Ramos (cell line): ENCODE data around the gene SP140.

Source experiments
- in situ Hi-C: fragments of 300-500 bp; cut with MboI; formaldehyde crosslinking; loops from one replicate; pipeline ENCODE4 v1.14.3; 2022; ENCODE audit warnings: low sequenced_read_pairs; ENCODE audit not compliant: unreplicated experiment

SP140 gene

GRCh38 chr2:230225486-230225885 is at the start of gene SP140:
Gene SP140, plus strand, starts transcription at chr2:230225736. Its CDS starts 109 bp downstream, at chr2:230225845.
- in situ Hi-C loops, result no loop called here

GRCh38 chr2:230176996-230177395 is 48.5 kb upstream of the SP140 start:
- in situ Hi-C loops, result no loop called here

GRCh38 chr2:230178546-230179485 is 46.7 kb upstream of the SP140 start:
- in situ Hi-C loops, result no loop called here

GRCh38 chr2:230179907-230180306 is 45.6 kb upstream of the SP140 start:
- in situ Hi-C loops, result no loop called here

- in situ Hi-C loops, result no loop called here
Measured at GRCh38 chr2:230181195-230181594, 44.3 kb upstream of the SP140 start.

- in situ Hi-C loops, result no loop called here
Measured at GRCh38 chr2:230184727-230185578, 40.6 kb upstream of the SP140 start.

GRCh38 chr2:230202430-230203109 is 23.0 kb upstream of the SP140 start:
- in situ Hi-C loops, result loop anchor here (10.0 kb wide), 1 partner anchor 402 kb away; no protein-coding TSS in a partner anchor

GRCh38 chr2:230203110-230203676 is 22.3 kb upstream of the SP140 start:
- in situ Hi-C loops, result loop anchor here (10.0 kb wide), 1 partner anchor 402 kb away; no protein-coding TSS in a partner anchor

- in situ Hi-C loops, result loop anchor here (10.0 kb wide), 1 partner anchor 400 kb away; no protein-coding TSS in a partner anchor
Measured at GRCh38 chr2:230205034-230205433, 20.5 kb upstream of the SP140 start.

- in situ Hi-C loops, result loop anchor here (10.0 kb wide), 1 partner anchor 399 kb away; no protein-coding TSS in a partner anchor
Measured at GRCh38 chr2:230205721-230206120, 19.8 kb upstream of the SP140 start.

GRCh38 chr2:230208576-230208975 is 17.0 kb upstream of the SP140 start:
- in situ Hi-C loops, result loop anchor here (10.0 kb wide), 1 partner anchor 396 kb away; no protein-coding TSS in a partner anchor

- in situ Hi-C loops, result loop anchor here (10.0 kb wide), 1 partner anchor 395 kb away; no protein-coding TSS in a partner anchor
Measured at GRCh38 chr2:230209422-230210051, 16.0 kb upstream of the SP140 start.

- in situ Hi-C loops, result no loop called here
Measured at GRCh38 chr2:230216489-230216888, 9.0 kb upstream of the SP140 start.

GRCh38 chr2:230217424-230217823 is 8.1 kb upstream of the SP140 start:
- in situ Hi-C loops, result no loop called here

- in situ Hi-C loops, result no loop called here
Measured at GRCh38 chr2:230218421-230218820, 7.1 kb upstream of the SP140 start.

- in situ Hi-C loops, result no loop called here
Measured at GRCh38 chr2:230219419-230220331, 5.9 kb upstream of the SP140 start, which contains the start of gene SP110. Gene SP110, minus strand, starts transcription at chr2:230219984. Its CDS starts 3,057 bp downstream, at chr2:230216927.

GRCh38 chr2:230220347-230220969 is 5.1 kb upstream of the SP140 start:
- in situ Hi-C loops, result no loop called here

- in situ Hi-C loops, result no loop called here
Measured at GRCh38 chr2:230221493-230221892, 4.0 kb upstream of the SP140 start.
